ENCODE measurements around the gene NRXN3. TPM values are rescaled to one million over a fixed set of nuclear protein-coding genes. Genes with fewer than 3 reads are reported as not detected.
"Not testable (repeated sequence)": the region's sequence is repeated elsewhere in the genome, so short reads cannot be mapped to it uniquely, and the experiment has no call there.

Gene NRXN3
- total RNA-seq, 2 donors from 2014 or later = not detected

- no peaks in the 10 kb centered on the region for H3K9me3 ChIP-seq (ENCODE audit: control insufficient read depth, low read length, poor library complexity, severe bottlenecking)
- H3K4me3 Mint-ChIP-seq = no peak overlapping the region
- no peak for ATAC-seq
- no peaks in the 10 kb centered on the region for H3K36me3 Mint-ChIP-seq (ENCODE audit: low read depth)
- DNase-seq = no peak
- H3K27ac Mint-ChIP-seq = no peak overlapping the region
- peaks cover 12% of the 10 kb centered on the region for H3K27me3 Mint-ChIP-seq
- no peaks in the 10 kb centered on the region for H3K4me1 Mint-ChIP-seq
Observed at GRCh38 chr14:79083356-79083755, 913.2 kb downstream of the NRXN3 start.

GRCh38 chr14:79084861-79085260 is 914.7 kb downstream of the NRXN3 start:
- H3K36me3 Mint-ChIP-seq (ENCODE audit: low read depth) = no peaks in the 10 kb centered on the region
- H3K4me3 Mint-ChIP-seq = no peak overlapping the region
- no peak overlapping the region for H3K27ac Mint-ChIP-seq
- DNase-seq (no peak), ATAC-seq (no peak)
- peaks cover 6% of the 10 kb centered on the region for H3K27me3 Mint-ChIP-seq
- H3K4me1 Mint-ChIP-seq = no peaks in the 10 kb centered on the region
- H3K9me3 ChIP-seq (ENCODE audit: control insufficient read depth, low read length, poor library complexity, severe bottlenecking) = no peaks in the 10 kb centered on the region

GRCh38 chr14:79089576-79089975 is 919.4 kb downstream of the NRXN3 start:
- no peaks in the 10 kb centered on the region for H3K27me3 Mint-ChIP-seq
- ATAC-seq = no peak
- no peaks in the 10 kb centered on the region for H3K36me3 Mint-ChIP-seq (ENCODE audit: low read depth)
- H3K27ac Mint-ChIP-seq = no peak overlapping the region
- no peak overlapping the region for H3K4me3 Mint-ChIP-seq
- H3K4me1 Mint-ChIP-seq = no peaks in the 10 kb centered on the region
- H3K9me3 ChIP-seq (ENCODE audit: control insufficient read depth, low read length, poor library complexity, severe bottlenecking) = no peaks in the 10 kb centered on the region
- DNase-seq = no peak

DNA sequence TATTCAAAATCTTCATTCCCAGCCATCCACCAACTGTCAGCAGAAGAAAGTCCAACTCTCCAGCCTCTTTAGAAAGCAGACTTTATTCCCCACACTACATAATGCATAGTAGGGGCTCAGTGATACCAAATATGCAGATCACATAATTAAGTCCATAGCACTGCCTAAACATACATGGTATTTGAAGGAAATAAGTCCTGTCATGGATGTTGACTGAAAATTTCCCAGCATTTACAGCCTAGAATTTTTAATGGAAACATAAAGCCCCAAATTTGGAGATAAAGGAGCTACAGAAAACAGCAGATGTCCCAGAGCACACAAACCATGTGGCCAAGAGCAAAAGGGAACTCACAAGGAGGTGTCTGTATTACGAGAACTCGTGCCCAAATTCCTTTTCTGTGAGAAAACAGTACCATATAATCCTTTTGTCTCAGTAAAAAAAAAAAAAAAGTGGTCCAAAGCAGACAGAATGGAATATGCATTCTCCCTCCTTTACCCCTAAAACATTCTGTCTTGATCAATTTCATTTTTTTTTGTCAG is 920.5 kb downstream of the NRXN3 start:
- no peak overlapping the region for H3K27ac Mint-ChIP-seq
- H3K36me3 Mint-ChIP-seq (ENCODE audit: low read depth) = no peaks in the 10 kb centered on the region
- DNase-seq (no peak), ATAC-seq (no peak)
- no peaks in the 10 kb centered on the region for H3K27me3 Mint-ChIP-seq
- no peak overlapping the region for H3K4me3 Mint-ChIP-seq
- H3K9me3 ChIP-seq (ENCODE audit: control insufficient read depth, low read length, poor library complexity, severe bottlenecking) = no peaks in the 10 kb centered on the region
- no peaks in the 10 kb centered on the region for H3K4me1 Mint-ChIP-seq

- no peaks in the 10 kb centered on the region for H3K9me3 ChIP-seq (ENCODE audit: control insufficient read depth, low read length, poor library complexity, severe bottlenecking)
- Mint-ChIP-seq H3K36me3 (ENCODE audit: low read depth) (no peaks in the 10 kb centered on the region), H3K27me3 (no peaks in the 10 kb centered on the region), H3K27ac (no peak overlapping the region), H3K4me3 (no peak overlapping the region), H3K4me1 (no peaks in the 10 kb centered on the region)
- ATAC-seq = no peak
- no peak for DNase-seq
Observed at GRCh38 chr14:79091381-79091963, 921.3 kb downstream of the NRXN3 start.

DNA sequence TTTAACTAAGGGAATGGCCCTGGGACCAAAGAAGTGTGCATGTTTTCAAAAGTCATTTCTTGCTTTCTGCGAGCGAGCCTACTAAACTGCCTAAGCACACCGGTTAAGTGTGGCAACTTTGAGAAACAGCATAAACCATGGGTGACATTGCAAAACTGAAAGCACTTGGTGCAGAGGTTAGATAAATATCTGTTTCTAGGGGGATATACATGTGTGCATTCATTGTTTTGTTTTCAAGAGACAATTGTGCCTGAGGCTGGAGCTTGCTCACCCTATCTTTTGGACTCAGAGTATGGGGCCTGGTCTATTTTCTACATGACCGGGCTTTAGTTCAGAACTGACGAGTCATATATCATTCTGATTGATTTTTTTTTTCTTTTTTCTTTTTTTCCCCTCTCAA is 923.4 kb downstream of the NRXN3 start:
- Mint-ChIP-seq H3K27ac (no peak overlapping the region), H3K36me3 (ENCODE audit: low read depth) (no peaks in the 10 kb centered on the region), H3K27me3 (no peaks in the 10 kb centered on the region), H3K4me3 (no peak overlapping the region), H3K4me1 (no peaks in the 10 kb centered on the region)
- no peak for ATAC-seq
- no peaks in the 10 kb centered on the region for H3K9me3 ChIP-seq (ENCODE audit: control insufficient read depth, low read length, poor library complexity, severe bottlenecking)
- DNase-seq = no peak

- H3K4me1 Mint-ChIP-seq = no peaks in the 10 kb centered on the region
- no peaks in the 10 kb centered on the region for H3K9me3 ChIP-seq (ENCODE audit: control insufficient read depth, low read length, poor library complexity, severe bottlenecking)
- no peaks in the 10 kb centered on the region for H3K36me3 Mint-ChIP-seq (ENCODE audit: low read depth)
- ATAC-seq = no peak
- no peak overlapping the region for H3K4me3 Mint-ChIP-seq
- no peak for DNase-seq
- H3K27ac Mint-ChIP-seq = no peak overlapping the region
- H3K27me3 Mint-ChIP-seq = no peaks in the 10 kb centered on the region
Observed at GRCh38 chr14:79094951-79095350, 924.8 kb downstream of the NRXN3 start.

- Mint-ChIP-seq H3K4me3 (no peak overlapping the region), H3K27ac (no peak overlapping the region), H3K27me3 (no peaks in the 10 kb centered on the region), H3K4me1 (no peaks in the 10 kb centered on the region), H3K36me3 (ENCODE audit: low read depth) (no peaks in the 10 kb centered on the region)
- ATAC-seq = no peak
- DNase-seq = no peak
- no peaks in the 10 kb centered on the region for H3K9me3 ChIP-seq (ENCODE audit: control insufficient read depth, low read length, poor library complexity, severe bottlenecking)
Observed at GRCh38 chr14:79096811-79097210, 926.6 kb downstream of the NRXN3 start.

DNA sequence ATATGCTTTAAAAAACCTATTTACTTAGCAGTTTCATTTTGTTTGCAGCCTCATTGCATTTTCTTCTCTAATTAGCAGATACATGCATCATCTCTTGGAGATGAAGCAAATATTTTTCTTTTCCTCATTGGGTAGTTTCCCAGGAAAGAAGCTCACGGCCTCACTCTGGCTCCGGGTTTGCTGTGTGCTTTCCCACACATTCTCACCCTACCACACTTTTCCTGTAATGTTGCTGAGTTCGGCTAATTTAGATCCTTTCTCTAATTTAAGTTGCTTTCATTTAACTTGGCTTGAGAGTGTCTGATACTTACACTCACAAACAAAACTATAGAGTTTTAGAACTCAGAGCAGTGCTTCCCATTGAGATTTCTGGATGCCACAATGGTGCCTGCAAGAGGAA is 928.2 kb downstream of the NRXN3 start:
- H3K9me3 ChIP-seq (ENCODE audit: control insufficient read depth, low read length, poor library complexity, severe bottlenecking) = no peaks in the 10 kb centered on the region
- Mint-ChIP-seq H3K27me3 (no peaks in the 10 kb centered on the region), H3K36me3 (ENCODE audit: low read depth) (no peaks in the 10 kb centered on the region), H3K27ac (no peak overlapping the region), H3K4me3 (no peak overlapping the region), H3K4me1 (no peaks in the 10 kb centered on the region)
- ATAC-seq = no peak
- DNase-seq = no peak

- Mint-ChIP-seq H3K4me3 (no peak overlapping the region), H3K27me3 (no peaks in the 10 kb centered on the region), H3K27ac (no peak overlapping the region), H3K36me3 (ENCODE audit: low read depth) (no peaks in the 10 kb centered on the region), H3K4me1 (no peaks in the 10 kb centered on the region)
- no peaks in the 10 kb centered on the region for H3K9me3 ChIP-seq (ENCODE audit: control insufficient read depth, low read length, poor library complexity, severe bottlenecking)
- ATAC-seq = no peak
- no peak for DNase-seq
Observed at GRCh38 chr14:79100578-79100977, 930.4 kb downstream of the NRXN3 start.

DNA sequence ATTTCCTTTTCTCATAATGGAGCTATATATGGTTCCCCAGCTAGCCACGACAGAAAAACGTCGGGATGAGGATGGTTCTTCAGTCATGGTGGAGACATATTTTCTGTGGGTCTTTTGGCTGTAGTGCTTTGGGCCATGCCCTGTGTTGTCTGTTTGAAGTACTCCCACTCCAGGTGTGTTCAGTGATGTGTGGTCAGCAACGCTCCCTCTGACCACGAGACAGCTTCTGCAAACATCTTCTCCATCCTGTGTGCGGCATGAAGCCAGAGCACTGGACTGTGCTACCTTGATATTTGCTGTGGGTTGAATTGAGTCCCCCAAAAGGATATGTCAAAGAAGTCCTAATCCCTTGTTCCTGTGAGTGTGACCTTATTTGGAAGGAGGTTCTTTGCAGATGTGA is 931.2 kb downstream of the NRXN3 start:
- ATAC-seq (no peak), DNase-seq (no peak)
- no peaks in the 10 kb centered on the region for H3K9me3 ChIP-seq (ENCODE audit: control insufficient read depth, low read length, poor library complexity, severe bottlenecking)
- Mint-ChIP-seq H3K4me1 (no peaks in the 10 kb centered on the region), H3K4me3 (no peak overlapping the region), H3K27ac (no peak overlapping the region), H3K27me3 (no peaks in the 10 kb centered on the region), H3K36me3 (ENCODE audit: low read depth) (no peaks in the 10 kb centered on the region)

GRCh38 chr14:79103764-79104163 is 933.6 kb downstream of the NRXN3 start:
- H3K36me3 Mint-ChIP-seq (ENCODE audit: low read depth) = no peaks in the 10 kb centered on the region
- no peaks in the 10 kb centered on the region for H3K27me3 Mint-ChIP-seq
- no peaks in the 10 kb centered on the region for H3K9me3 ChIP-seq (ENCODE audit: control insufficient read depth, low read length, poor library complexity, severe bottlenecking)
- ATAC-seq (no peak), DNase-seq (no peak)
- H3K4me3 Mint-ChIP-seq = no peak overlapping the region
- H3K4me1 Mint-ChIP-seq = no peaks in the 10 kb centered on the region
- no peak overlapping the region for H3K27ac Mint-ChIP-seq

- H3K27ac Mint-ChIP-seq; H3K36me3 Mint-ChIP-seq (ENCODE audit: low read depth); H3K27me3 Mint-ChIP-seq; ATAC-seq; H3K9me3 ChIP-seq (ENCODE audit: control insufficient read depth, low read length, poor library complexity, severe bottlenecking); DNase-seq; H3K4me3 Mint-ChIP-seq; H3K4me1 Mint-ChIP-seq: not testable (repeated sequence)
Observed at GRCh38 chr14:79110564-79110963, 940.4 kb downstream of the NRXN3 start.

- Mint-ChIP-seq H3K27me3 (no peaks in the 10 kb centered on the region), H3K27ac (no peak overlapping the region), H3K36me3 (ENCODE audit: low read depth) (no peaks in the 10 kb centered on the region), H3K4me3 (no peak overlapping the region), H3K4me1 (no peaks in the 10 kb centered on the region)
- no peaks in the 10 kb centered on the region for H3K9me3 ChIP-seq (ENCODE audit: control insufficient read depth, low read length, poor library complexity, severe bottlenecking)
- ATAC-seq (no peak), DNase-seq (no peak)
Observed at GRCh38 chr14:79111987-79112501, 941.9 kb downstream of the NRXN3 start.
